ENCODE data around the gene TAS2R5.

Gene TAS2R5

DNA sequence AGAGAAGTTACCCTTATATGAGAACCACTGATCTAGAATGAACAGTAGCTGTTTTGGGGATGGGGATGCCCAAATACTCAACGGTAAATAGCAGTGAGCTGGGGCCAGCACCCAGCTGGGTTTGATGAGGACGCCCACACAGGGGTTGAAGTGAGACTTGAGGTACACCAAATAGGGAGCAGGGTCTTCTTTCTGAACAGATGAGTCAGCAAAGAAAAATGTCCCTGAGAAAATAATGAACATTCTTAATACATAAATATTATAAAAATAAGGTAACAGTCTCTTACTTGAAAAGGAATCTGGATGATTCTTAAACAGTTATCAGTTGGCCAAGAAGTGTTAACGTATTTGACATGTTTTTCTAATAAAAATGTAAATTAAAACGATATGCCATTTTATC, 49.2 kb downstream of the TAS2R5 start:
- Histone ChIP-seq H3K18ac (ENCODE audit: low read length) (no peak overlapping the region), H3K36me3 (ENCODE audit: control insufficient read depth, insufficient read depth, low read length) (no peaks in the 10 kb centered on the region), H2BK5ac (ENCODE audit: low read length) (no peak overlapping the region), H3K79me1 (ENCODE audit: low read length) (no peaks in the 10 kb centered on the region), H3K27me3 (ENCODE audit: insufficient read depth, low read length, poor library complexity) (no peaks in the 10 kb centered on the region), H3K4me3 (ENCODE audit: low read length) (no peak overlapping the region), H3K4ac (ENCODE audit: low read depth, low read length) (no peak overlapping the region), H3K4me2 (ENCODE audit: low read length) (no peak overlapping the region), H3K79me2 (ENCODE audit: control insufficient read depth, insufficient read depth, low read length) (no peaks in the 10 kb centered on the region), H2AK5ac (ENCODE audit: low read length) (no peak overlapping the region), H3K4me1 (ENCODE audit: control insufficient read depth, low read depth, low read length) (no peaks in the 10 kb centered on the region), H4K8ac (ENCODE audit: low read depth, low read length) (no peak overlapping the region), H2BK15ac (replicated peaks; ENCODE audit: low read depth) (no peak overlapping the region), H3K56ac (ENCODE audit: low read length) (no peak overlapping the region), H2BK120ac (ENCODE audit: low read depth, low read length) (no peak overlapping the region), H3K27ac (ENCODE audit: low read depth, low read length) (no peak overlapping the region), H4K5ac (ENCODE audit: low read length) (no peak overlapping the region), H3K9ac (ENCODE audit: low read length) (no peak overlapping the region), H3K23ac (ENCODE audit: low read length) (no peak overlapping the region)
- DNase-seq, result no peak
- no CpG with 5 or more reads among the region's 4 CpGs for WGBS (ENCODE audit: extremely low coverage, insufficient coverage, low lambda C conversion rate)

DNA sequence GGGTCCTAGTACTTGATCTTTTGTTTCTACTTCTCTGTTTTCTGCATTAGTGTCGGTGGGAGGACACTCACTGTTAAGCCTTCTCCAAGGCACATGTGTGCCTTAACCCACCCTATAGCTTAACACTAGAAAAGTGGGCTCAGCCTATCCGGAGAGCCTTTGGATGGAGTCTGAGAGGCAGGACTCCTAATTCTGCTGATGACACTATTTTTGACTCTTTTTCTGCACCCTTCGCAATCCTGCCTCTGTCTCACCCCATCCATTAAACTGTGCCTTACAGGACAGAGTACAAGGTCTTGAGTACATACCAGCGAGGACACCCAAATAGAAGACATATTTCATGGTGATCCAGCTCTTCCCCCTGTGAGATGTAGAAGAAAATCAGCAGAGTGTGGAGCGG, 50.7 kb downstream of the TAS2R5 start:
- Histone ChIP-seq H4K8ac (ENCODE audit: low read depth, low read length) (no peak overlapping the region), H3K18ac (ENCODE audit: low read length) (no peak overlapping the region), H3K4me3 (ENCODE audit: low read length) (no peak overlapping the region), H3K27ac (ENCODE audit: low read depth, low read length) (no peak overlapping the region), H2AK5ac (ENCODE audit: low read length) (no peak overlapping the region), H3K4me2 (ENCODE audit: low read length) (no peak overlapping the region), H2BK120ac (ENCODE audit: low read depth, low read length) (no peak overlapping the region), H3K56ac (ENCODE audit: low read length) (no peak overlapping the region), H3K79me1 (ENCODE audit: low read length) (no peaks in the 10 kb centered on the region), H3K79me2 (ENCODE audit: control insufficient read depth, insufficient read depth, low read length) (no peaks in the 10 kb centered on the region), H4K5ac (ENCODE audit: low read length) (no peak overlapping the region), H3K9ac (ENCODE audit: low read length) (no peak overlapping the region), H3K23ac (ENCODE audit: low read length) (no peak overlapping the region), H3K4me1 (ENCODE audit: control insufficient read depth, low read depth, low read length) (no peaks in the 10 kb centered on the region), H2BK5ac (ENCODE audit: low read length) (no peak overlapping the region), H3K27me3 (ENCODE audit: insufficient read depth, low read length, poor library complexity) (no peaks in the 10 kb centered on the region), H3K4ac (ENCODE audit: low read depth, low read length) (no peak overlapping the region), H3K36me3 (ENCODE audit: control insufficient read depth, insufficient read depth, low read length) (no peaks in the 10 kb centered on the region), H2BK15ac (replicated peaks; ENCODE audit: low read depth) (no peak overlapping the region)
- DNase-seq, result no peak
- no CpG with 5 or more reads among the region's 5 CpGs for WGBS (ENCODE audit: extremely low coverage, insufficient coverage, low lambda C conversion rate)

Measured in mesendoderm (in vitro differentiated cells).